GM12874 (cell line): Measurements from ENCODE around the gene TINAGL1.

ENCODE experiments used
- CTCF ChIP-seq: IDR thresholded peaks from 2 replicates; pipeline ENCODE4 v1.5.1; 2011; ENCODE audit warnings: low read depth, mild to moderate bottlenecking, control low read depth, low read length, moderate library complexity; ENCODE audit not compliant: insufficient read depth

TINAGL1 gene

GRCh38 chr1:31559715-31560114 is 16.6 kb upstream of the TINAGL1 start:
- TF ChIP-seq CTCF: no peak

- no peak for TF ChIP-seq CTCF
Observed at GRCh38 chr1:31560394-31560793, 15.9 kb upstream of the TINAGL1 start.

- TF ChIP-seq CTCF: no peak
Observed at GRCh38 chr1:31562707-31563360, 13.5 kb upstream of the TINAGL1 start.

- TF ChIP-seq CTCF: no peak
Observed at GRCh38 chr1:31564606-31564989, 11.7 kb upstream of the TINAGL1 start.

- no peak for TF ChIP-seq CTCF
Observed at GRCh38 chr1:31567956-31568570, 8.3 kb upstream of the TINAGL1 start.

- no peak for TF ChIP-seq CTCF
Observed at GRCh38 chr1:31568895-31569595, 7.3 kb upstream of the TINAGL1 start.

- no peak for TF ChIP-seq CTCF
Observed at GRCh38 chr1:31569596-31570173, 6.6 kb upstream of the TINAGL1 start.
